Measurements from ENCODE around the gene ATP2A1.
"Not testable (repeated sequence)": the region's sequence is repeated elsewhere in the genome, so short reads cannot be mapped to it uniquely, and the experiment has no call there.

The ATP2A1 gene

DNA sequence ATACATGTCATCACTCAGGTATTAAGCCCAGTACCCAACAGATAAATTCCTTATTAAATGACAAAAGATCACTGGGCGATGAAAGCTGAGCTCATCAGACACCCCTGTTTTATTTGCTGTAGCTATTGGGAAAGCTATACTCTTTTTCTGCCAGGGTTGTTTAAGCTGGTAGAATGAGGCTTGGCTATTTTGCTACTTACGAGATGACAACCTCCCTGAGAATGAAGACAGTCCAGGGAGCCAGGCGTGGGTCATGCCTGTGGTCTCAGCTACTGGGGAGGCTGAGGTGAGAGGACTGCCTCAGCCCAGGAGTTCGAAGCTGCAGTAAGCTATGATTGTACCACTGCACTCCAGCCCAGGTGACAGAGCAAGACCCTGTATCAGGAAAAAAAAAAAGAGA lies 19.0 kb upstream of the ATP2A1 start:
- DNase-seq (ENCODE audit: low read depth, low spot score) = no peak

GRCh38 chr16:28863929-28864793 lies 14.1 kb upstream of the ATP2A1 start:
- DNase-seq (ENCODE audit: low read depth, low spot score) = no peak

GRCh38 chr16:28865001-28865688 lies 13.1 kb upstream of the ATP2A1 start:
- no peak for DNase-seq (ENCODE audit: low read depth, low spot score)

GRCh38 chr16:28865722-28866453 lies 12.4 kb upstream of the ATP2A1 start:
- DNase-seq (ENCODE audit: low read depth, low spot score) = no peak

DNA sequence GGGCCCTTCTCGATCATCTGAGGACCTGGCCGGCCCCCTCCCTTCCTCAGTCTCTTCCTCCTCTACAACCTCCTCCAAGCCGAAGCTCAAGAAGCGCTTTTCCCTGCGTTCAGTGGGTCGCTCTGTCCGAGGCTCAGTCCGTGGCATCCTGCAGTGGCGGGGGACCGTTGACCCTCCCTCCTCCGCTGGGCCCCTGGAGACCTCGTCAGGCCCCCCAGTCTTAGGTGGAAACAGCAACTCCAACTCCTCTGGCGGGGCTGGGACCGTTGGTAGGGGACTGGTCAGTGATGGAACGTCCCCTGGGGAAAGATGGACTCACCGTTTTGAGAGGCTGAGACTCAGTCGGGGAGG lies 11.9 kb upstream of the ATP2A1 start:
- no peak for DNase-seq (ENCODE audit: low read depth, low spot score)

DNA sequence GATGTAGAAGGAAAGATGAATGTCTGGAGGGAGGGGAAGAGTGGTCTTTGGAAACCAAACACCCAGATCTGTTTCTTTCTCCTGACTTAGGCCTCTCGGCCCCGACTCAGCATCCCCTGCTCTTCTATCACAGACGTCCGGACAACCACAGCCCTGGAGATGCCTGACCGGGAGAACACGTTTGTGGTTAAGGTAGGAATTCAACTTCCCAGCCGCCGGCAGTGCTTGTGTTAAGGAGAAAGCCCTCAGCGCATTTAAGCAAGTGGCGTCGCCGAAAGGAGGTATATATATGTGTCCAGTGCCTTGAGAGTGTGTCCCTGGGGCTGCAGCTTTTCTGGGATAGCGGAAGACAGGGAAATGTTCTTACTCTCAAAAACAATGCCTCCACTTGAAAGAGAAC lies 11.0 kb upstream of the ATP2A1 start:
- no peak for DNase-seq (ENCODE audit: low read depth, low spot score)

- DNase-seq (ENCODE audit: low read depth, low spot score) = not testable (repeated sequence)
These were observed 10.6 kb upstream of the ATP2A1 start for GRCh38 chr16:28867646-28868045.

DNA sequence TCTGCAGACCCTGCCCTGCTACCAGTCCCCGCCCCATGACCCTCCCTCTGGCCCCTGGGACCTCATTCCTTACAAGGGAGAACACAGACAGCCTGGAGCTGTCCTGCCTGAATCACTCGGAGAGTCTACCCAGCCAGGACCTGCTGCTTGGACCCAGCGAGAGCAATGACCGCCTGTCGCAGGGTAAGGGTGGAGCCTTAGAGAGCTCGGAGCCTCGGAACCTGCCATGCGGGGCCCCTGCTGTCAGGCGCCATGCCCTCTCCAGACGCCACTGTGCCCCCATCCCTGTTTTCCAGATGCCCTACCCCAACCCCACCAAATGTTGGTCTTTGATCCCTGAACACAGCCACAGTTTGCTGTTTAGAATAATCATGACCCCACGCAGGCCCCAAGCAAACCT lies 9.1 kb upstream of the ATP2A1 start:
- no peak for DNase-seq (ENCODE audit: low read depth, low spot score)

DNA sequence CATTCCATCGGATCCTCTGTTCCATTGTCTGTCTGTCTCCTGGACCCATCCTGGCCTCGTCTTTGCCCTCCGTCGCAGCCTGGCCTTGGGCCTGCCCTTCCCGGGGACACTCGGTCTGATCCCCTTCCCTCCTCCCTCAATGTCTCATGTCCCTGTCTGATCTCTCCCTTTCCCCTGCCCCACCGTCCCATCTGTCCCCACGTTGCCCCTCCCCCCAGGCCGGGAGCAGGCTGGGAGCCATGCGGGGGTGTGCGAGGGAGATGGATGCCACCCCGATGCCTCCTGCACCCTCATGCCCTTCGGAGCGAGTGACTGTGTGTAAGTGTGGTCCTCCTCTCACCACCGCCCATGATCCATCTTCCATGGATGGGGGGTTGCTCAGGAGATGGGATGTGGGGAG lies 5.3 kb upstream of the ATP2A1 start:
- no peak for DNase-seq (ENCODE audit: low read depth, low spot score)

GRCh38 chr16:28873543-28874201 lies 4.6 kb upstream of the ATP2A1 start:
- DNase-seq (ENCODE audit: low read depth, low spot score) = peak; percentile 60

GRCh38 chr16:28874406-28874805 lies 3.9 kb upstream of the ATP2A1 start:
- DNase-seq (ENCODE audit: low read depth, low spot score) = no peak

GRCh38 chr16:28875134-28876018 lies 2.9 kb upstream of the ATP2A1 start:
- DNase-seq (ENCODE audit: low read depth, low spot score) = no peak

DNA sequence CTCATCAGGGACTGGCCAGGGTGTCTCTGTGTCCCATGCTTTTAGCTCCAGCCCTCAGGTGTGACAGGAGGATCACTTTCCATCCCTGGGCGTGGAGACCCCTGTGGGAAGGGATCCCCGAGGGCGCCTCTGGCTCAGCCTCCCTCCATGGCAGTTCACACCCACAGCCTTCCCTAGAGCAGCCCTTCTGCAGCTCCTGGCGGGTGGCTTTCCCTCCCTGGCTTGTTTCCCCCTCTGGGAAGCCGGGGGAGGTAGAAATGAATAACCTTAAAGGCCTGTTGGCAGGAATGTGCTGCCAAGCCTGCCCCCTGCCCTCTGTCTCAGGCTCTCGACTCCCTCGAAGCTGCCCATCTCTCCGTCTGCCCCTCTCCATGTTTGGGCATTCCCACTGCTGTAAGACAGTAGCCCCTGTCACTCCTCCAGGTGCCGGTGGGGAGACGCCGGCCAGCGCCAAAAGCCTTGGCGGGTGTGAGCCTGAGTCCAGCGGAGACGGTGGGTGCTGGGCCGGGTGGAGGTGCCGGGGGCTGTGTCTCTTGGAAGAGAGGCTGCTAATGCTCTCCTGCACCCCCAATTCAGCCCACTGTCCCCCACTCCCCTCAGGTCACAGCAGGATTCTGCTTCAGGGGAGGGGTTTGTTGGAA lies 2.1 kb upstream of the ATP2A1 start:
- no peak for DNase-seq (ENCODE audit: low read depth, low spot score)

DNA sequence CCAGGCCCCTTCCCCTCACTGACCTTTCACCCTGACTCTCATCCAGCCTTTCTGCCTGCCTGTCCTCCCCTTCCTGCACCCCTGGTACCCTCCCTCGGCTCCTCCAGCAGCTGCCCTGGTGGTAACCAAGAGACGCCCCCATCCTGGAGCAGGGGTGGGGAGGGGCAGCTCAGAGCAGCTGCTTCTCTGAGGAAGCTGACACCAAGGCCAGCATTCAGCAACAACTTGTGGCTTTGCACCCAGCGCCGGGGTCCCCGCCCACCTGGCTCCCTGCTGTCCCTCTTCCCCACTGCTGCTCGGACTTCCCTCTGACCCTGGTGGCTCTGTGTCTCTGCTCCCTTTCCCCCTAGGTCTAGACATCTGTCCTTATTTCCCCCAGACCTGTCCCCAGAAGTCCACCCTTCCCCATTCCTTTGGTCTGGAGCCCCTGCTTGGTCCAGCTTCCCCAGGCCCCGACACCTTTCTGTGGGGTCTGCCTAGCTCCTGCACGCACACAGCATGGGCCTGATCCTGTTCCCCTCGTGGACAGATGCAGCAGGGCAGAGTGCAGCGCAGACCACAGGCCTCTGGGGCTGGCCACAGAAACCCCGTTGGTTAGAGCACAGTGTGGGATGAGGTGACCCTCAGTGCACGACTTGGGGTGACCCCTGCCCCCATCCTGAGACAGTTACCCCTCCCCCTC lies 1.2 kb upstream of the ATP2A1 start:
- no peak for DNase-seq (ENCODE audit: low read depth, low spot score)

DNA sequence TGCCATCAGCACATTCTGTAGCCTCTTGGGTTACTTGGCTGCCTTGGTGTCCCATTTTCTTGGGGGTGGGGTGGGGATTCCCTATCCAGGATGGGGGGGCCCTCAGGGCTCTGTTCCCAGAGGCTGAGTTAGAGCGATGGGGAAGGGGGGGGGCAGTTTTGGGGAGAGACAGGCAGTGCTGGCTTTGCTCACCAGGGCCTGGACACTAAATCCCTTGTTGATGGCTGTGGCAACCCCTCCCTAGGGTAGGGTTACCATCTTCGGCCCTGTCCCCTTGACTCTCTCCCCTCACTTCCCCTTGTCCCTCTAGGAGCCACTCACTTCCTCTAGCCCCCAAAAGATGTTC lies 660 bp upstream of the ATP2A1 start:
- no peak for DNase-seq (ENCODE audit: low read depth, low spot score)

GRCh38 chr16:28879261-28879840 lies 1.1 kb downstream of the ATP2A1 start:
- DNase-seq (ENCODE audit: low read depth, low spot score) = no peak

DNA sequence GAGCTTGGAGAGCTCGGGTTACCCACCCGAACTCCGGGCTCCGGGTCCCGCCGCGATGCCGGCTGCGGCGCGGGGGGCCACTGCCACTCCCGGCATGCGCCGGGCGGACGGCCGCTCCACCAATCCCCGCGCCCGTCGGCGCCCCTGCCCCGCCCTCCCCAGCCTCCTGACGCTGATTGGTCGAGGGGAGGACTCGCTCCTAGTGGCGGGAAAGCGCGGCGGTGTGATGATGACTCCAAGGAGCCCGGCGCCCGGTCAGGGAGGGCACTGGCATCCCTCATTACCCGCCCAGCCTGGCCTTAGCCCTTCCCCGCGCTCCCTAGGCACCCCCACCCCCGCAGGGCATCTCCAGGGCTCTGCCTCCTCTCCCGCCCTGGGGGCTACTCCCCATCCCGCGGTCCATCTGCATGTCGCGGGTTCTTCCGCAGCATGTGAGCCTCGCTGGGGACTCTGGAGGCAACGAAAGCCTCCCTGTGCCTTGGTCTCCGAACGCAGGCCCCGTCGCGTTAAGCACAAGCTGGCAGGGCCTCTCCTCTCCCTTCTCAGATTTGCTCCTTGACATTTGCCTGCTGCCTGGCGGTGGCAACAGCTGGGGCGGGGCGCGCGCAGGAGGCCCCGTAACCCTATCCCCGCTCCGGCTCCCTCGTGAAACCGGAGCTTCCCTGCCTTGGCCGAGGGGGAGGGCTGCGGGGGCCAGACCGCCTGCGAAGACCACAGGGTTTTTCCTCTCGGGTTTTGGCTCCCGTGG lies 1.7 kb downstream of the ATP2A1 start:
- peak; percentile 89 for DNase-seq (ENCODE audit: low read depth, low spot score)

- no peak for DNase-seq (ENCODE audit: low read depth, low spot score)
These were observed 2.3 kb downstream of the ATP2A1 start for GRCh38 chr16:28880589-28880915.

GRCh38 chr16:28880955-28881354 lies 2.7 kb downstream of the ATP2A1 start:
- no peak for DNase-seq (ENCODE audit: low read depth, low spot score)

Measured in ELF-1 (cell line).